ENCODE measurements around the gene DNASE2.

DNA sequence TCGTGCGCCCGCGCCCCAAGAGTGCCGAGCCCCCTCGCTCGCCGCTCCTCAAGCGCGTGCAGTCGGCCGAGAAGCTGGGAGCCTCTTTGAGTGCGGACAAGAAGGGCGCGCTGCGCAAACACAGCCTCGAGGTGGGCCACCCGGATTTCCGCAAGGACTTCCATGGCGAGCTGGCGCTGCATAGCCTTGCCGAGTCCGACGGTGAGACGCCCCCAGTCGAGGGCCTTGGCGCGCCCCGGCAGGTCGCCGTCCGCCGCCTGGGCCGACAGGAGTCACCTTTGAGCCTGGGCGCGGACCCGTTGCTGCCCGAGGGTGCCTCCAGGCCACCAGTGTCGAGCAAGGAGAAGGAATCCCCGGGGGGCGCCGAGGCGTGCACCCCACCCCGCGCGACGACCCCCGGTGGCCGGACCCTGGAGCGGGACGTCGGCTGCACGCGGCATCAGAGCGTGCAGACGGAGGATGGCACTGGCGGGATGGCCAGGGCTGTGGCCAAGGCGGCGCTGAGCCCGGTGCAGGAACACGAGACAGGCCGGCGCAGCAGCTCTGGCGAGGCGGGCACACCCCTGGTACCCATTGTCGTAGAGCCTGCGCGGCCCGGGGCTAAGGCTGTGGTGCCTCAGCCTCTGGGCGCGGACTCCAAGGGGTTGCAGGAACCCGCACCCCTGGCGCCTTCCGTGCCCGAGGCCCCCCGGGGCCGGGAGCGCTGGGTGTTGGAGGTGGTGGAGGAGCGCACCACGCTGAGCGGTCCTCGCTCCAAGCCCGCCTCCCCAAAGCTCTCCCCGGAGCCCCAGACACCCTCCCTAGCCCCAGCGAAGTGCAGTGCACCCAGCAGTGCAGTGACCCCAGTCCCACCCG is 7.1 kb downstream of the DNASE2 start:
- TF ChIP-seq, protein P1, sequence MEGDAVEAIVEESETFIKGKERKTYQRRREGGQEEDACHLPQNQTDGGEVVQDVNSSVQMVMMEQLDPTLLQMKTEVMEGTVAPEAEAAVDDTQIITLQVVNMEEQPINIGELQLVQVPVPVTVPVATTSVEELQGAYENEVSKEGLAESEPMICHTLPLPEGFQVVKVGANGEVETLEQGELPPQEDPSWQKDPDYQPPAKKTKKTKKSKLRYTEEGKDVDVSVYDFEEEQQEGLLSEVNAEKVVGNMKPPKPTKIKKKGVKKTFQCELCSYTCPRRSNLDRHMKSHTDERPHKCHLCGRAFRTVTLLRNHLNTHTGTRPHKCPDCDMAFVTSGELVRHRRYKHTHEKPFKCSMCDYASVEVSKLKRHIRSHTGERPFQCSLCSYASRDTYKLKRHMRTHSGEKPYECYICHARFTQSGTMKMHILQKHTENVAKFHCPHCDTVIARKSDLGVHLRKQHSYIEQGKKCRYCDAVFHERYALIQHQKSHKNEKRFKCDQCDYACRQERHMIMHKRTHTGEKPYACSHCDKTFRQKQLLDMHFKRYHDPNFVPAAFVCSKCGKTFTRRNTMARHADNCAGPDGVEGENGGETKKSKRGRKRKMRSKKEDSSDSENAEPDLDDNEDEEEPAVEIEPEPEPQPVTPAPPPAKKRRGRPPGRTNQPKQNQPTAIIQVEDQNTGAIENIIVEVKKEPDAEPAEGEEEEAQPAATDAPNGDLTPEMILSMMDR (IDR thresholded peaks at IDR 0.05; ENCODE audit: low read length) = no peak
- TF ChIP-seq EZH2 (optimal IDR thresholded peaks at IDR 0.05; ENCODE audit: low read depth, low read length) (no peak), EZH2phosphoT487 (IDR thresholded peaks at IDR 0.05; ENCODE audit: low read length) (no peak)
